Type B pancreatic cell (in vitro differentiated cells): ENCODE measurements around the gene ADGRF5. TPM values are rescaled to one million over a fixed set of nuclear protein-coding genes. Genes with fewer than 3 reads are reported as not detected.

Experiments
- DNase-seq: peaks from one replicate; pipeline ENCODE4 v3.0.0; 2021; ENCODE audit warnings: mixed read lengths; ENCODE audit not compliant: unreplicated experiment; ENCODE audit errors: extremely low spot score
- H3K27ac Mint-ChIP-seq: 2 replicates; pipeline ENCODE4 v1.8.0; 2021; ENCODE audit warnings: mild to moderate bottlenecking, mixed read lengths
- H3K27me3 Mint-ChIP-seq: 2 replicates; pipeline ENCODE4 v1.8.0; 2021; ENCODE audit warnings: mixed read lengths
- H3K36me3 Mint-ChIP-seq: 2 replicates; pipeline ENCODE4 v1.8.0; 2021; ENCODE audit warnings: mixed read lengths
- H3K4me1 Mint-ChIP-seq: one replicate; pipeline ENCODE4 v1.8.0; 2021; ENCODE audit warnings: mixed read lengths; ENCODE audit not compliant: unreplicated experiment
- H3K4me3 Mint-ChIP-seq: 2 replicates; pipeline ENCODE4 v1.8.0; 2021; ENCODE audit warnings: mild to moderate bottlenecking, mixed read lengths
- H3K9me3 Mint-ChIP-seq: 2 replicates; pipeline ENCODE4 v1.8.0; 2021; ENCODE audit warnings: mixed read lengths
- total RNA-seq: library from RNA; stranded (reverse); gene quantifications from 2 replicates; pipeline ENCODE4 v1.2.1, GENCODE V29; 2021; ENCODE audit warnings: low replicate concordance
- TF ChIP-seq, protein P1 (sequence below): fragments of 200-600 bp; sonication (generic); conservative IDR thresholded peaks from 2 replicates; pipeline ENCODE4 v1.5.0; 2021; ENCODE audit warnings: antibody characterized with exemption, mild to moderate bottlenecking

Gene ADGRF5
- total RNA-seq, 1 donor from 2014 or later: 0.58 TPM

DNA sequence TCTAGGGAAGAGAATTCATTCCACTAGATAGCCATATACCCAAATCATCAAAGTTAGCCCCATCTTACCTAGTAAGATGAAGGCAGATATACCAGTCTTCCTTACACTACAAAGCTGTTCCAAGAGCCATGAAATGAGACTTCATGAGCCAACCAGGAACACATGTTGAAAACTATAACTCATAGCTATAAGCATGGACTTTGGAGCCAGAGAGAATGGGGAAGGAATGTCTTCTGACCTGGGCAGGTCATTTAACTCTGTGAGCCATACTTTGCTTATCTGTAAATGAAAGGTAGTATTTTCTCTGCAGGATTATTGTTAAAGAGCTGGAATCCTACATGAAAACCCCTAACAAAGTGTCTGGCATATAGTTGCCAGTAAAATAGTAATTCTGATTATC, 27.3 kb downstream of the ADGRF5 start:
- no peaks in the 10 kb centered on the region for H3K4me1 Mint-ChIP-seq
- H3K36me3 Mint-ChIP-seq: no peaks in the 10 kb centered on the region
- H3K9me3 Mint-ChIP-seq: no peaks in the 10 kb centered on the region
- no peak overlapping the region for H3K4me3 Mint-ChIP-seq
- TF ChIP-seq, protein P1, sequence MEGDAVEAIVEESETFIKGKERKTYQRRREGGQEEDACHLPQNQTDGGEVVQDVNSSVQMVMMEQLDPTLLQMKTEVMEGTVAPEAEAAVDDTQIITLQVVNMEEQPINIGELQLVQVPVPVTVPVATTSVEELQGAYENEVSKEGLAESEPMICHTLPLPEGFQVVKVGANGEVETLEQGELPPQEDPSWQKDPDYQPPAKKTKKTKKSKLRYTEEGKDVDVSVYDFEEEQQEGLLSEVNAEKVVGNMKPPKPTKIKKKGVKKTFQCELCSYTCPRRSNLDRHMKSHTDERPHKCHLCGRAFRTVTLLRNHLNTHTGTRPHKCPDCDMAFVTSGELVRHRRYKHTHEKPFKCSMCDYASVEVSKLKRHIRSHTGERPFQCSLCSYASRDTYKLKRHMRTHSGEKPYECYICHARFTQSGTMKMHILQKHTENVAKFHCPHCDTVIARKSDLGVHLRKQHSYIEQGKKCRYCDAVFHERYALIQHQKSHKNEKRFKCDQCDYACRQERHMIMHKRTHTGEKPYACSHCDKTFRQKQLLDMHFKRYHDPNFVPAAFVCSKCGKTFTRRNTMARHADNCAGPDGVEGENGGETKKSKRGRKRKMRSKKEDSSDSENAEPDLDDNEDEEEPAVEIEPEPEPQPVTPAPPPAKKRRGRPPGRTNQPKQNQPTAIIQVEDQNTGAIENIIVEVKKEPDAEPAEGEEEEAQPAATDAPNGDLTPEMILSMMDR: no peak
- peaks cover 5% of the 10 kb centered on the region for H3K27me3 Mint-ChIP-seq
- no peak for DNase-seq
- H3K27ac Mint-ChIP-seq: no peak overlapping the region

DNA sequence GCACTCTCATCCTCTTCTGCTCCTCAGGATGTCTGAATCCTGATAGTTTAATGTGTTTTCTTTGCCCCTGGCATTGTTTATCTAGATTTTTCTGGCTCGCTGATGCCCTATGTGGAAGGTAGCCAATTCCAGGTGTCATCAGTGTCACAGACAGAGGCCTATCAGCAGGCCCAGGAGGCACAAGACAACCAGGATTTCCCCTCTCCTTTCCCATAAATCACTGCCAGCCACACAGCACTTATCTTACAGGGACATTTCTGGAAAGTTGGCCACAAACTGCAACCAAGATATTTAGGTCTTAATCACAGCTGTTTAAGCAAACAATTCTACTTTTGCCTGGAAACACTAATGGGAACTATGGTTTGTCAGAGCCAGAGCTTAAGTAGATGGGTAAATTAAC, 28.1 kb downstream of the ADGRF5 start:
- H3K27me3 Mint-ChIP-seq: no peaks in the 10 kb centered on the region
- no peaks in the 10 kb centered on the region for H3K4me1 Mint-ChIP-seq
- no peaks in the 10 kb centered on the region for H3K36me3 Mint-ChIP-seq
- no peak for DNase-seq
- H3K4me3 Mint-ChIP-seq: no peak overlapping the region
- H3K9me3 Mint-ChIP-seq: no peaks in the 10 kb centered on the region
- no peak overlapping the region for H3K27ac Mint-ChIP-seq
- TF ChIP-seq, protein P1: no peak

DNA sequence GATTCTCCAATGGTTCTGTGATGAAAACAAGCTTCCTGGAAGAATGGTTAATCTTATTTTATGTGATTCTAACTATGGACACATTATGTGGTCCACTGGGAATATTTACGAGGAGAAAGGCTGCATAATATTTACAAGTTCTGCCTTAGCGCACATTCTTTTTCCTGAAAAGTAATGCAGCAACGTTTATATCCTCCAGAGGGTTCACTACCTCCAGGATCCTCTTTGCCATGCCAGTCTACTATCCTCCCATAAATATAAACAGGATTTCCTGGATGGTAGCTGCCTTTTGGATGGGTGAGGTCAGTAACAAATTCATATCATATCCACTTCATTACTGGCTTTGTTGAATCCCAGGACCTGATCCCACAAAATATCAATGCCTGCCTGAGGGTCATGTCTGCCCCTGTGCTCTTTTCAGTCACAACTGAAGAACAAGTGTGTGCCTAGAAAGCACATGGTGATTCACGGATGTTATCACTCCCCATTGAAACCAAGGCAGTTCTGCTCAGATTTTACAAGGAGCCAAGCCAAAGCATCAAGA, 30.4 kb downstream of the ADGRF5 start:
- H3K27me3 Mint-ChIP-seq: no peaks in the 10 kb centered on the region
- no peaks in the 10 kb centered on the region for H3K36me3 Mint-ChIP-seq
- H3K4me1 Mint-ChIP-seq: no peaks in the 10 kb centered on the region
- TF ChIP-seq, protein P1: no peak
- DNase-seq: no peak
- H3K4me3 Mint-ChIP-seq: no peak overlapping the region
- H3K27ac Mint-ChIP-seq: no peak overlapping the region
- H3K9me3 Mint-ChIP-seq: no peaks in the 10 kb centered on the region

DNA sequence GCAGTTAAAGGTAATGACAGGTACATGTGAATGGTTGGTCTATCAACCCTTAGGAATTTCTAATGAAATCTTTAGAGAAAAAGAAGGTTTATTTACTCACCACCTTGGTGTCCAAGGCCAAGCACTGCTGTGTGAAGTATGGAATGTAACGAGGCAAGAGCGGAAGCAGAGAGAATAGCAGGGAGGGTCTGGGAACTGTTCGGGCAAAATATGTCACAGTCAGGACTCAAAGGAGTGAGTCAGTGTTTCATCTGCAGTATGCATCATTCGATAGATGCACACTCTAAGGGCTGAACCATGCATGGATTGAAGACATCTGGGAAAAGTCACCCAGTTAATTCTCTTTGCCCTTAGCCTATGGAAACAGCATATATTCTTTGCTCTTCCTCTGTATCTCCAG, 33.2 kb downstream of the ADGRF5 start:
- no peaks in the 10 kb centered on the region for H3K36me3 Mint-ChIP-seq
- no peak overlapping the region for H3K4me3 Mint-ChIP-seq
- H3K27me3 Mint-ChIP-seq: no peaks in the 10 kb centered on the region
- no peaks in the 10 kb centered on the region for H3K4me1 Mint-ChIP-seq
- no peak overlapping the region for H3K27ac Mint-ChIP-seq
- no peaks in the 10 kb centered on the region for H3K9me3 Mint-ChIP-seq
- TF ChIP-seq, protein P1: no peak
- no peak for DNase-seq

DNA sequence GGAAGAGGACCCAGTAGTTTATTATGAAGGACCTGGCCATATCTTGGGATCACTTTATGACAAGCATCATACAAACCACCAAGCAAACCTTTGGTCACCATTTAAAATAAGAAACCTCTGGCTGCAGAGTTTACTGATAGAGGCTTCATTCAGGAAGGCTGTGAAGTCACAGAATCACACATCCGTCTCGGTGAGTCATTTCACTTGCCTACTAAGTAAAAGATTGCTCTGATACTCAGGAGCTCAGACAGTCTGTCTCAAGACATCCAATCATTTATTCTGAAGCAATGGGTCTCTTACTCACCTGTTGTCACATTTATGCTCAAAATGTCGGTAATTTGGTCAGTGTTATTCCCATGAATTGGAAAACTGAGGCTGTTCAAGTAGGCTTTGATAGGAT, 33.7 kb downstream of the ADGRF5 start:
- Mint-ChIP-seq H3K4me1 (no peaks in the 10 kb centered on the region), H3K27ac (no peak overlapping the region), H3K4me3 (no peak overlapping the region), H3K27me3 (no peaks in the 10 kb centered on the region), H3K9me3 (no peaks in the 10 kb centered on the region), H3K36me3 (no peaks in the 10 kb centered on the region)
- TF ChIP-seq, protein P1: no peak
- DNase-seq: no peak

DNA sequence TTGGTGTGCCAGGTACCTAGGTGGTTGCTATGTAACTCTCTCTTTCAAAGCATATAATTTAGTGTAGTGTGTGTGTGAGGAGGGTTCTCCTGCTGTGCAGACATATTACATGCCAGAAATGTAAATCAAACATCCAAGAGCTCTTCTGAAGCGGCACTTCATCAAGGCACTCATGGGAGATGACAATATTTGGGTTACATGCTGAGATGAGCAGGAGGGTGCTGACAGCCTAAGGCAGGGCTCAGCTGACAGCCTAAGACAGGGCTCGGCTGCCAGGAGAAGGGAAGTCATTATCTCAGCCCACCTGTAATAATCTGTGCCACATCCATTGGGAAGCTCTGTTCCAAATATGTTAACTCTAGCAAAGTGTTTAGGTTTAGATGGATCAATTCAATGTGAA, 39.1 kb downstream of the ADGRF5 start:
- DNase-seq: no peak
- H3K36me3 Mint-ChIP-seq: no peaks in the 10 kb centered on the region
- H3K4me3 Mint-ChIP-seq: no peak overlapping the region
- no peak overlapping the region for H3K27ac Mint-ChIP-seq
- peaks cover 4% of the 10 kb centered on the region for H3K27me3 Mint-ChIP-seq
- H3K4me1 Mint-ChIP-seq: no peaks in the 10 kb centered on the region
- H3K9me3 Mint-ChIP-seq: no peaks in the 10 kb centered on the region
- TF ChIP-seq, protein P1: no peak
